ENCODE measurements around the gene ASPG.

The ASPG gene

DNA sequence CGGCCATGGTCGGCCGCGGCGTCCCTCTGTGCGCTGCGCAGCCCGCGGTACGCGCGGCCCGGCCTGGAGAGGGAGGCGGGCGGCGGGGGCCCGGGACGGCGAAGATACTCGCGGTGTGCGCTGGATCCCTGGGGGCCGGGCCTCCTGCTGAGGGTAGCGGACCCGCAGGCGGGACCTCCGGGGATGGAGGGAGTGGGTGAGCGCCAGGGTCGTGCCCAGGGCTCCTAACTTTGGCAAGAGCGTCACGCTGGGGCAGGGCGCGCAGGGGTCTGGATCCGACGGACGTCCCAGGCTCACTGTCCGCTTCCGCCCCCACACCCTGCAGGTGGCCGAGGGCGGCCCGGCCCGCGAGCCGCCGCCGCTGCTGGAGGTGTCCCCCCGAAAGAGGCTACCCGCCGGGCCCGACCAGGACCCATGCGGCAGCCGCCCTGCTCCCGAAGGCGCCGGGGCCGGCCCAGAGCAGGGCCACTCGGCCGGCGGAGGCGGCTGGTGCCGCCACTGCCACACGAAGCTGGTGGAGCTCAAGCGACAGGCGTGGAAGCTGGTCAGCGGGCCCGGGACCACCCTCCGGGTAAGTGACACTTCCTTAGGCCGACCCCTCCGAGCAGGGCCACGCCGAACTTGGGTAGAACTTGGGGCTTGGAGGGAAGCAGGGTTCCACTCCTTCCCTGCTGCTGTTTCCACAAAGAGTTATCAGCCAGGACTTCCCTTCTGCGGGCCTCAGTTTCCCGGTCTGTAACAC is 53.4 kb downstream of the ASPG start:
- no peak for DNase-seq

- DNase-seq = no peak
Observed at GRCh38 chr14:104139460-104140212, 54.1 kb downstream of the ASPG start.

- no peak for DNase-seq
Observed at GRCh38 chr14:104140213-104140462, 54.6 kb downstream of the ASPG start.

- DNase-seq = no peak
Observed at GRCh38 chr14:104140463-104141331, 55.2 kb downstream of the ASPG start.

DNA sequence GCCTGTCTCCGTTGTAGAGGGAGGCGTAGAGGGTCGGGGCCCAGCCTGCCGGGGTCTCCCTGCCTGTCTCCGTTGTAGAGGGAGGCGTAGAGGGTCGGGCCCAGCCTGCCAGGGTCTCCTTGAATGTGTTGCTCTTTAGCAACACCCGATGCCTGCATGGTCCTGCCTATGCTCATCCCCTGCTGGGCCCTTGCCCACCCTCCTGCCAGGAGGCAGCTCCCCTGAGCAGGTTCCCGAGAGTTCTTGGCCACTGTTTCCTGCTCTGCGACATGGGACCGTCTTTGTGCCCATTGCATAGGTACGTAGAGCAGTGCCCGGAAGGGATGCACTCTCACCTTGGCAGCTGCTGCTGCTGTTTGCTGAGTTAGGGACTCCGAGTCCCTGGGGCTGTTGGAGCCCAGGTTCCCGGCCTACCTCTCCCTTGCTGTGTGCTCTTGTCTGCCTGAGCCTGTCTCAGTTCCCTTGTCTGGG is 56.2 kb downstream of the ASPG start:
- no peak for DNase-seq

DNA sequence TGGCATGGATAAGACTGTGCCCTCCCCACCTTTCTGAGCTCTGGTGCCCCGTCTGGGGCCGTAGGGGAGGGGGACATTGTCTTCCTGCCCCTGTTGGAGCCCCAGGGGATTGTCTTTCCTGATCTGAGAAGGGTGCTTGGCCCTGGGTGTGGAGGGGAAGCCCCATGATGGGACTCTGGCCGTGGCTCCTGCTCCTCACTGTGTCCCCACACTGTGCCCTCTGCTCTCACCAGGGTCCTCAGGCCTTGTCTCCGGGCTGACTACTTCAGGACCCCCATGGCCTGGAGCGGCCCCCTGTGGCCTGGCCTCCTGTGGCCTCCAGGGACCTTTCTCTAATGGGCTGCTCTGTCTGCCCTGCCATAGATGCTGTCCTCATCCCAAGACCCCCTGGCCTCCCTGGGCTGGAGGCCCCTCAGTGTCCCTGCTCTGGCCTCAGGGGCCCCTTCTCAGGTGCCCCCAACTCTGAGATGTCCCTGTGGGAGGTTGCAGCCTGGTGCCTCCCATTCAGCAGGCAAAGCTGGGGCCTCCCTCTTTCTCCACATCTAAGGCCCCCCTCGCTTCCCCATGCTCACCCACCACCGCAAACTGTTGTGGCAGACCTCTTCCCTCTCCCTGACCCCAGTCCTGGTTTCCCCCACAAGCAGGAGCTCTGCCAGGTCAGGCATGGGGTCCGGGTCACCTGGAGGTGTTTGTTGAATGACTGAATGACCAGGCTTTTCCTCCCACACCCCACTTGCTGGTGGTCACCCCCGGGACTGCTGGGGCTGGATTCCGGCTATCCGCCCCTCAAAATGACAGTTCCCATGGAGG is 56.8 kb downstream of the ASPG start:
- DNase-seq = no peak

DNA sequence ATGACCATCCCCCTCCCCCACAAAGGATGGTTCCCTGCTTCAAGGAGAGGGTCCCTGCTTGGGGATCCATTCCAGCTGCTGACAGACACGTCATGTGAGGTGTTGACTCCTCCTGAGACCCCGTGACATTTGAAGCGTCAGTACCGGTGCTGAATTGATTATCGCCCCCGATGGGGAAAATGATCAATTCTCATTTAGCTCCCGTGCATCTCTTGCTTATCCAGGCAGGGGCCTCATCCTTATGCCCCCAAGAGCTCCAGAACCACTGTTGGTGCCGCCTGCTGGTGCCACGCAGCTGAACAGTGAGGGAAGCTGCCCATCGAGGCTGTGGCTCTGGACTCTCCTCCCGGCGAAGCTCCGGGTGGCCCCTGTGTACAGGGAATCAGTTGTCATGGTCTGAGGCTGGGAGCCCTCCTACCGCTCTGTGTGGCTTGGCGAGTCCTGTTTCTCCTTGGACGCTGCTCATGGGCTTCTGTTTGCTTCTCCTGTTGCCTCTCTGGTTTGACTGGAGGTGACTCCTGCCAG is 57.5 kb downstream of the ASPG start:
- no peak for DNase-seq

GRCh38 chr14:104143521-104144452 is 58.3 kb downstream of the ASPG start:
- no peak for DNase-seq

- no peak for DNase-seq
Observed at GRCh38 chr14:104144453-104144790, 58.9 kb downstream of the ASPG start.

DNA sequence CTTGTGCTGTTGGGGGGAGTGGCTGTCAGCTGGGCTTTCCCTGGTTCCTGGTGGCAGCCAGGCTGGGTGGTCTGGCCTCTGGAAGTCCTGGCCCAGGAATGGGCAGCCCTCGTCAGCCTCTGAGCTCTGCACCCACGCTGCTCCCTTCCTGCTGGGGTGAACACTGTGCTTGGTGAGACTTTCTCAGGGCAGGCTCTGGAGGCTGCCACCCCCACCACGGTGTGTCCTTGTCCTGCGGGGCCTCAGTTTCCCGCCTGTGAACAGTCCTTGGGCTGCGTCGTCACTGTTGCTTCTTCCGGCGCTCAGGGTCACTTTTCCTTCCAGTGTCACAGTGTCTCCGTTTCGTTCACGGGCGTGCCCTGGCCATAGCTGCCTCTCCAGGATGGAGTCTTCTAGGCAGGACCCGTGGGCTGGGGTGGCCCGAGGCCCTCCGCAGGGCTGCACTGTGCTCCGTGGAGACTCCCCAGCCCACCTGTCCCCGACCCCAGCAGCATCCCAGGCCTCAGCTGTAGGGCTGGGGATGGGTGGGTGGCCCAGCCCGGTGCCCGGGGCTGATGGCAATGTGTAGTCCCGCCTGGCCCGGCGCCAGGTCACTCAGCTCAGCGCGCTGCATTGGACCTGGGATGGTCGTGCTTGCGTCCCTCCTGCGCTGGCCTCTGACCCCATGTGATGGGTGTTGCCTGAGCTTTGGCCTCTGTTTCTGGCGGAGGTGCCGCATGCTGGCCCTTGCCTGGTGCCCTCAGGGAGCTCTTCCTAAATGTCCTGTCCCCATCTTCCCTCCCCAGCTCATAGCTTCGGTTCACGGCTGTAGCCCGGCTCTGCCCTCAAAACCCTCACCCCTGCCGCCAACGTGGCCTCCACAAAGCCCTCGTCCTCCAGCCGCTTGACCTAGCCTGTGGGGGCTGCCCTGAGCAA is 59.7 kb downstream of the ASPG start:
- no peak for DNase-seq

DNA sequence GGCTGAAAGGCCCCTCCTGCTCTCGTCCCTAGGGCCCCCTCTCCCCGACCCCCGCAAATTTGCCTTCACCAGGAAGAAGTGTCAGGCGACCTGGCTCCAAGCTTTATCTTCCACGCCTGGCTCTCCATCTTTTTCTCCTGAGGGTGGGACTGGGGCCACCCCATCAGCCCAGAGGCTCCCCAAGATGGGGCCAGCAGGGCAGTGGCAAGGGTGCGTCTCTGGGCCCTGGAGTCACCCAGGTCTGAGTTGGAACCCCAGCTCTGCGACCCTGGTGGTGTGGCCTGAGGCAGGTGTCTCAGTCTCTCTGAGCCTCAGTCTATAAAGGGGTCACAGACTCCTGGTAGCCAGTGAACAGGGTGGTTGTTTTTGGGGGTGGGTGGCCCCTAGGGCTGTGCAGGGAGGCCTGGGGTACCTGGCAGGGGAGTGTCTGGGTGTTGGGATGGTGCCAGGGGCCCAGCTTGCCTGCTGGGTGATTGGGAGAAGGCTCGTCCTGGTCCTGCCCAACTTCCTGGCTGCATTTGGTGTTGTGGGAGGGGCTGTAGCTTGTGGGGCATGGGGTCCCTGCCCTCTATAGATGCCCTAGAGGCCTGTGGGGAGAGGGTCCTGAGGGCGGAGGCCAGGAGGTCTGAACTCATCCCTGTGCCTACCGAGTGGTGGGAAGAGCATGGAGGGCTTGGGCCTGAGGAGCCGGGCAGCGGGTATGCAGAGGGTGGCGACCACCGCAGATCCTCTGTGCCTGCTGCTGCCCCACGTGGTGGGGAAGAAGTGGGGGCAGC is 60.5 kb downstream of the ASPG start:
- DNase-seq = no peak

- no peak for DNase-seq
Observed at GRCh38 chr14:104146651-104147345, 61.3 kb downstream of the ASPG start.

- DNase-seq = no peak
Observed at GRCh38 chr14:104147346-104148125, 62.0 kb downstream of the ASPG start.

GRCh38 chr14:104148433-104149277 is 63.2 kb downstream of the ASPG start:
- DNase-seq = no peak

GRCh38 chr14:104149278-104149595 is 63.7 kb downstream of the ASPG start:
- DNase-seq = no peak

DNA sequence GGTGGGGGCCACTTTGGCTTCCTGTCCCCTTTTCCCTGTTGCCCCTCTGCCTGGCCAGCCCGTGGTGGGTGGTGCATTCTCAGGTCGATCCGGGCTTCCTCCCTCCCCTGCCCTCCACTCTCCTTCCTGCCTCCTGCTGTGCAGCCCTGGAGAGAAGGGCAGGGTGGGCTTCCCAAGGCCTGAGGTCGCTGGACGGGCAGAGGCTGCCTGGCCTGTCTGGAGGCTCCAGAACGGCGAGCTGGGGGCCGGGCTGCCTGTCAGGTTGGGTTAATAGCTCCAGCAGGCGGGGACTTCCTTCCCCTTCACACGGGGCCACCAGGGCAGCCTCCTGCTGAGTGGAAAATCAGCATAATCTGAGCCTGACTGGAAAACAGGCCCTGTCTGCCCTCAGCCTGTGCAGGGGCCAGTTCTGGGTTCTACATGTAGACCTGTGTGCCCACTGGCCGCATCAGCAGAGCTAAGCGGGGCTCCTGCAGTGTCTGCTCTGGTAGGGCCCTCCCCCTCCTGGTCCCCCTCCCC is 64.2 kb downstream of the ASPG start:
- DNase-seq = no peak

All from CD4-positive, alpha-beta T cell treated with Interleukin-17A for 4 hours (primary cell).